GM12874 (cell line): ENCODE results near the gene RPS6KC1.

Experiments used
- CTCF ChIP-seq: IDR thresholded peaks from 2 replicates; pipeline ENCODE4 v1.5.1; 2011; ENCODE audit warnings: low read depth, mild to moderate bottlenecking, control low read depth, low read length, moderate library complexity; ENCODE audit not compliant: insufficient read depth

The RPS6KC1 gene

DNA sequence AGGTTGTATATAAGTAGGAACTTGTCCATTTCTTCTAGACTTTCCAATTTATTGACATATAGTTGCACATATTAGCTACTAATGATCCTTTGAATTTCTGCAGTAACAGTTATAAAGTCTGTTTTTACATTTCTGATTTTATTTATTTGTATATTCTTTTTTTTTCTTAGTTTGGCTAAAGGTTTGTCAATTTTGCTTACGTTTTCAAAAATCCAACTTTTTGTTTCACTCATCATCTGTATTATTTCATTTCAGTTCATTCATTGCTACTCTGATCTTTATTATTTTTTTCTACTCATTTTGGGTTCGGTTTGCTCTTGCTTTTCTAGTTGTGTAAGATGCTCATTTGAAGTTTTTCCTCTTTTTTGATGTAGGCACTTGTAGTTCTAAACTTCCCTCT, 97.9 kb downstream of the RPS6KC1 start:
- no peak for TF ChIP-seq CTCF

DNA sequence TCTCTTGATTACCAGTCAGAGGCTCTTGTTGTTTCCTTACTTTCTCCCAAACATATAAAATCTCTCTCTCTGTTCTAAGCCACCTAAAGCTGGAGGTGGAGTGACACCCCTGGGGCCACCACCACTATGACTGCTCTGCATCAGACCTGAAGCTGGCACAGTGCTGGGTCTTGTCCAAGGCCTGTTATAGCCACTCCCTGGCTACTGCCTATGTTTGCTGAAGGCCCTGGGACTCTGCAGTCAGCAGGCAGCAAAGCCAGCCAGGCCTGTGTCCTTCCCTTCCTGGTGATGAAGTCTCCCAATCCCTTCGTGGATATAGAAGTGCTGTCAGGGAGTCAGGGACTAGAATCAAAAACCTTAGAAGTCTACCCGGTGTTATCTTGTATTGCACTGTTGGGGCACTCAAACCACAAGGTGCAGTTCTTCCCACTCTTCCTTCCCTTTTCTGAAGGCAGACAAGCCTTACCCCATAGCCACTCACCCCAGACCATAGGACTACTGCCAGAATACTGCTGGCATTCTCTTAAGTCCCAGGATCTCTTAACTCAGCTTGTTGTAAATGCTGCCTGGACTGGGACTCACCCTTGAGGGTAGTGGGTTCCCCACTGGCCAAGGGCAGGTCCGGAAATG, 103.1 kb downstream of the RPS6KC1 start:
- TF ChIP-seq CTCF = no peak

DNA sequence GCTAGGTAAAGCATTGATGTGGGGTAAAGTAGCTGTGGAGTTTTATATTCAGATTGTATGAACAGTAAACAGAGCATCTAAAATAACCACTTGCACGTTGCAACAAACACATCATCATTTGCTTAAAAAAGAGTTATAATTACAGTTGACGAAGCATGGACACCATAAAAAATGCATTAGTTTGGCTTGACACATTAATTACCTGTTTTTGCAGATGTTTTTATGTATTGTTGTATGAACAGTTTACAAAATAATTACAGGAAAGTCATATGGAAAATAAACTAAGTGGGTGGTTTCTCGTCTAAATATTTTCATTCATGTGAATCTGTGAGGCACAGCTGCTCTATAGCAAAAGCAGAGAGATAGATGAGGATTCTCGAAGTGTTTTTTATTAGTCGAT, 108.3 kb downstream of the RPS6KC1 start:
- no peak for TF ChIP-seq CTCF

DNA sequence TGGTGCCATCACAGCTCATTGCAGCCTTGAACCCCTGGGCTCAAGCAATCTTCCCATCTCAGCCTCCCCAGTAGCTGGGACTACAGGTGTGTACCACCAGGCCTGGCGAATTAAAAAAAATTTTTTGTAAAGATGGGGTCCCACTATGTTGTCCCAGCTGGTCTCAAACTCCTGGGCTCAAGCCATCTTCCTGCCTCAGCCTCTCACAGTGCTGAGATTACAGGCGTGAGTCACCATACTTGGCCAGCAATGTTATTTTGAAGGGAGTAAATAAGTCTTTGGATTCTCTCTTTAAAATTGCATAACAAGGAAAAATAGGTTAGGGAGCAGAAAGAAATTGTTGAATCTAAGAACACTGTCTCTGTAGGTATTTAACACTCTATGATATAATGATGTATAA, 111.3 kb downstream of the RPS6KC1 start:
- no peak for TF ChIP-seq CTCF

- TF ChIP-seq CTCF = no peak
Observed at GRCh38 chr1:213162862-213163261, 111.8 kb downstream of the RPS6KC1 start.

DNA sequence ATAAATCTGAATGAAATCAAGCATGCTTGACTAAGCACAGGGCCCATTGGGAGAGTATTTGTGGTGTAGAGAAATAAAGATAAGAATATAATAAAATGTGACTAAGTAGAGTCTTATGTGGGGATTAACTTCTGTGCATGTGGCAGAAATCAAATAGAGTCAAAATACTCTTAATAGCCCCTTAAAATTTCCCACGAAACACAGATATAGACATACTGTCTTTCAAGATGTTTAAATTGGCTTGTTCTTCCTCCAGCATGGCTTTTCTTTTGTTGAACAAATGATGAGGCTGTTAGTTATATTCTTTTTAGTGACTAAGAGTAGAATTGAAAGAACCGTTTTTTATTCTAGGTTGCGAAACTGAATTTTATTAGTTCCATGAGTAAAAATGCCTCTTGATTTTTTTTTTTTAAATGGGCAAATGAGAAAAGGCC, 112.3 kb downstream of the RPS6KC1 start:
- TF ChIP-seq CTCF = no peak

- TF ChIP-seq CTCF = no peak
Observed at GRCh38 chr1:213164561-213164960, 113.5 kb downstream of the RPS6KC1 start.

- no peak for TF ChIP-seq CTCF
Observed at GRCh38 chr1:213166852-213167251, 115.8 kb downstream of the RPS6KC1 start.
